ENCODE data around the gene C1QTNF9B.

Gene C1QTNF9B

GRCh38 chr13:23877286-23877685 is 20.0 kb downstream of the C1QTNF9B start:
- H3K27ac ChIP-seq = no peak overlapping the region
- no peaks in the 10 kb centered on the region for H3K9me3 ChIP-seq
- H3K36me3 ChIP-seq = no peaks in the 10 kb centered on the region
- no peak for TF ChIP-seq CTCF (IDR thresholded peaks at IDR 0.05)
- H3K4me3 ChIP-seq (ENCODE audit: low read depth in 1 of 2, low read length in 1 of 2) = no peak overlapping the region
- H3K4me1 ChIP-seq (ENCODE audit: control insufficient read depth in 1 of 2, insufficient read depth in 1 of 2, low read depth in 1 of 2, low read length in 1 of 2) = no peaks in the 10 kb centered on the region
- no peaks in the 10 kb centered on the region for H3K27me3 ChIP-seq

GRCh38 chr13:23876265-23876664 is 21.0 kb downstream of the C1QTNF9B start:
- Histone ChIP-seq H3K4me1 (ENCODE audit: control insufficient read depth in 1 of 2, insufficient read depth in 1 of 2, low read depth in 1 of 2, low read length in 1 of 2) (no peaks in the 10 kb centered on the region), H3K27me3 (no peaks in the 10 kb centered on the region), H3K27ac (no peak overlapping the region), H3K4me3 (ENCODE audit: low read depth in 1 of 2, low read length in 1 of 2) (no peak overlapping the region), H3K36me3 (no peaks in the 10 kb centered on the region), H3K9me3 (no peaks in the 10 kb centered on the region)
- TF ChIP-seq CTCF (IDR thresholded peaks at IDR 0.05) = no peak

- Histone ChIP-seq H3K4me1 (ENCODE audit: control insufficient read depth in 1 of 2, insufficient read depth in 1 of 2, low read depth in 1 of 2, low read length in 1 of 2) (no peaks in the 10 kb centered on the region), H3K4me3 (ENCODE audit: low read depth in 1 of 2, low read length in 1 of 2) (no peak overlapping the region), H3K27me3 (no peaks in the 10 kb centered on the region), H3K9me3 (no peaks in the 10 kb centered on the region), H3K36me3 (no peaks in the 10 kb centered on the region), H3K27ac (no peak overlapping the region)
- no peak for TF ChIP-seq CTCF (IDR thresholded peaks at IDR 0.05)
These were observed 25.6 kb downstream of the C1QTNF9B start for GRCh38 chr13:23871616-23872220.

GRCh38 chr13:23870356-23871140 is 26.8 kb downstream of the C1QTNF9B start:
- Histone ChIP-seq H3K36me3 (no peaks in the 10 kb centered on the region), H3K27ac (no peak overlapping the region), H3K4me1 (ENCODE audit: control insufficient read depth in 1 of 2, insufficient read depth in 1 of 2, low read depth in 1 of 2, low read length in 1 of 2) (no peaks in the 10 kb centered on the region), H3K27me3 (no peaks in the 10 kb centered on the region), H3K4me3 (ENCODE audit: low read depth in 1 of 2, low read length in 1 of 2) (no peak overlapping the region), H3K9me3 (no peaks in the 10 kb centered on the region)
- TF ChIP-seq CTCF (IDR thresholded peaks at IDR 0.05) = no peak

GRCh38 chr13:23868521-23868920 is 28.8 kb downstream of the C1QTNF9B start:
- TF ChIP-seq CTCF (IDR thresholded peaks at IDR 0.05) = no peak
- Histone ChIP-seq H3K27me3 (no peaks in the 10 kb centered on the region), H3K9me3 (no peaks in the 10 kb centered on the region), H3K4me1 (ENCODE audit: control insufficient read depth in 1 of 2, insufficient read depth in 1 of 2, low read depth in 1 of 2, low read length in 1 of 2) (no peaks in the 10 kb centered on the region), H3K27ac (no peak overlapping the region), H3K4me3 (ENCODE audit: low read depth in 1 of 2, low read length in 1 of 2) (no peak overlapping the region), H3K36me3 (no peaks in the 10 kb centered on the region)
